GM18526 (cell line): ENCODE data around the gene OTUD4.

Source experiments
- POLR2A ChIP-seq: IDR thresholded peaks from 3 replicates; pipeline ENCODE4 v1.6.1; 2011; ENCODE audit not compliant: insufficient read length; ENCODE audit errors: extremely low read depth

The OTUD4 gene, protein sequence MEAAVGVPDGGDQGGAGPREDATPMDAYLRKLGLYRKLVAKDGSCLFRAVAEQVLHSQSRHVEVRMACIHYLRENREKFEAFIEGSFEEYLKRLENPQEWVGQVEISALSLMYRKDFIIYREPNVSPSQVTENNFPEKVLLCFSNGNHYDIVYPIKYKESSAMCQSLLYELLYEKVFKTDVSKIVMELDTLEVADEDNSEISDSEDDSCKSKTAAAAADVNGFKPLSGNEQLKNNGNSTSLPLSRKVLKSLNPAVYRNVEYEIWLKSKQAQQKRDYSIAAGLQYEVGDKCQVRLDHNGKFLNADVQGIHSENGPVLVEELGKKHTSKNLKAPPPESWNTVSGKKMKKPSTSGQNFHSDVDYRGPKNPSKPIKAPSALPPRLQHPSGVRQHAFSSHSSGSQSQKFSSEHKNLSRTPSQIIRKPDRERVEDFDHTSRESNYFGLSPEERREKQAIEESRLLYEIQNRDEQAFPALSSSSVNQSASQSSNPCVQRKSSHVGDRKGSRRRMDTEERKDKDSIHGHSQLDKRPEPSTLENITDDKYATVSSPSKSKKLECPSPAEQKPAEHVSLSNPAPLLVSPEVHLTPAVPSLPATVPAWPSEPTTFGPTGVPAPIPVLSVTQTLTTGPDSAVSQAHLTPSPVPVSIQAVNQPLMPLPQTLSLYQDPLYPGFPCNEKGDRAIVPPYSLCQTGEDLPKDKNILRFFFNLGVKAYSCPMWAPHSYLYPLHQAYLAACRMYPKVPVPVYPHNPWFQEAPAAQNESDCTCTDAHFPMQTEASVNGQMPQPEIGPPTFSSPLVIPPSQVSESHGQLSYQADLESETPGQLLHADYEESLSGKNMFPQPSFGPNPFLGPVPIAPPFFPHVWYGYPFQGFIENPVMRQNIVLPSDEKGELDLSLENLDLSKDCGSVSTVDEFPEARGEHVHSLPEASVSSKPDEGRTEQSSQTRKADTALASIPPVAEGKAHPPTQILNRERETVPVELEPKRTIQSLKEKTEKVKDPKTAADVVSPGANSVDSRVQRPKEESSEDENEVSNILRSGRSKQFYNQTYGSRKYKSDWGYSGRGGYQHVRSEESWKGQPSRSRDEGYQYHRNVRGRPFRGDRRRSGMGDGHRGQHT

DNA sequence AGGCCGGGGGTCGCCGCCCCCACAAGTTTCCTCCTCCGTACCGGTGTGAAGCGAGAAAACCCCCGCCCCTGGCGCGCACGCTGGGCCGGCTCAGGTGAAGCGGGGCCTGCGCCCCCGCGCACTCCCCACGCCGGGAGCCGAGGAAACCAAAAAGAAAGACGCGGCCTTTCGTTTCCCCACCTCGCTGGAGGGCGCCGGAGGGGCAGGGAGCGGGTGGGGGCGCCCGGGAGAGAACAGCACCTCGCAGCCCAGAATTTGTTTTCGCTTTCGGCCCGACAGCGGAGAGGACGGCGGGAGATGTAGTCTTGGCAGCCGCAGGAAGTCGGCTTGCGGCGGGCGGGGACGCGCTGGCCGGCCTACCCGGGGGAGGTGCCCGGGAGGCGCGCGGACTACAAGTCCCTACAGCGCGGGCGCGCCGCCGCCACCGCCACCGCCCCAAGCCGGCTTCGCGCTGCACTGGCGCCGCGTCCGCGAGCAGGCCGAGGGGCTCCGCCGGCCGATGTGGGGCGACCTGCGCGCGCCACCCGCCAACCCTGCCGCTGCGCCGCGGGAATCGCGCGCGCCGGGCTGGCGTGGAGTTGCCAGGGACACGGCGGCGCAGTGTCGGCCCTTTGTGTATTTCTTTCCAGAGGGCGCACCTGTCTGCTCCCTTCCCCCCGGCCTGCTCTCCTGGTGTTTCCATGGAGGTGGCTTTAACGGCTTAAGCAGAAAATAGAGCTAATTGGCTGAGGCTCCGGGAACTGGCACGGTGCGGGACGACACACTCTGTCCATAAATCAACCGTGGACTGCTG lies at the start of gene OTUD4:
Gene OTUD4, minus strand, starts transcription at position 292 of the 793 bp plus-strand sequence. CDS start 616 bp downstream, outside the sequence.
- TF ChIP-seq POLR2A, result peak; percentile 62

- no peak for TF ChIP-seq POLR2A
Observed at GRCh38 chr4:145219090-145219489, 38.7 kb upstream of the OTUD4 start.

- no peak for TF ChIP-seq POLR2A
Observed at GRCh38 chr4:145218251-145218650, 37.9 kb upstream of the OTUD4 start.

DNA sequence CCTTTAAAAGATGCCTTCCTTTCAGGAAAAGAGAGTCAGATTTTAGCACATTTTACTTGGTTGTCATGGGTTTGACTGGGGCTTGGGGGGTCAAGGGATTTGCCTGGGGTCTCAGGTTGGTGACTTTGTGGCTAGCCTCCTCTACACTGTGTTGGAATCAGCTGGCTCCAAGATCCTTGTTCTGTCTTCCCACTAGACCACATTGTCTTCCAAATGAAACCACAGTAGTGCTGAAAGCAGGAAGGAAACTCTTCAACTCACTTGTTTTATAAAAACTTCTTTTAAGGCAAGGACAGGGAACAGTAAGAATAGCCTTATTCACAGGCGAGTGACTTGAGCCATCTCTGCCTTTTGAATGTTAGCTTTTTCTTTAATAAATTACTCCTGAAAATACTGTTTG lies 37.0 kb upstream of the OTUD4 start:
- TF ChIP-seq POLR2A, result no peak

- no peak for TF ChIP-seq POLR2A
Observed at GRCh38 chr4:145216535-145216934, 36.1 kb upstream of the OTUD4 start.

DNA sequence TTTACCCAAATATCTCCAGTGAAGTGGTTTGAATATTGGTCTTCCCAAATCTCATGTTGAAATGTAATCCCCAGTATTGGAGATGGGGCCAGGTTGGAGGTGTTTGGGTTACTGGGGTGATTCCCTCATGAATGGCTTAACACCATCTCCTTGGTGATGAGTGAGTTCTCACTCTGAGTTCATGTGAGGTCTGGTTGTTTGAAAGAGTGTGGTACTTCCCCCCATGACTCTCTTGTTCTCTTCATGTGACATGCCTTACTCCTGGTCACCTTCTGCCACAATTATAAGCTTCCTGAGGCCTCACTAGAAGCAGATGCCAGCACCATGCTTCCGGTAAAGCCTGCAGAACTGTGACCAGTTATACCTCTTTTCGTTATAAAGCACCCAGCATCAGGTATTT lies 32.9 kb upstream of the OTUD4 start:
- TF ChIP-seq POLR2A, result no peak

GRCh38 chr4:145207934-145208333 lies 27.5 kb upstream of the OTUD4 start:
- no peak for TF ChIP-seq POLR2A

- TF ChIP-seq POLR2A, result no peak
Observed at GRCh38 chr4:145203410-145203809, 23.0 kb upstream of the OTUD4 start.

- TF ChIP-seq POLR2A, result no peak
Observed at GRCh38 chr4:145200366-145200765, 20.0 kb upstream of the OTUD4 start.

GRCh38 chr4:145199051-145199716 lies 18.8 kb upstream of the OTUD4 start:
- no peak for TF ChIP-seq POLR2A

DNA sequence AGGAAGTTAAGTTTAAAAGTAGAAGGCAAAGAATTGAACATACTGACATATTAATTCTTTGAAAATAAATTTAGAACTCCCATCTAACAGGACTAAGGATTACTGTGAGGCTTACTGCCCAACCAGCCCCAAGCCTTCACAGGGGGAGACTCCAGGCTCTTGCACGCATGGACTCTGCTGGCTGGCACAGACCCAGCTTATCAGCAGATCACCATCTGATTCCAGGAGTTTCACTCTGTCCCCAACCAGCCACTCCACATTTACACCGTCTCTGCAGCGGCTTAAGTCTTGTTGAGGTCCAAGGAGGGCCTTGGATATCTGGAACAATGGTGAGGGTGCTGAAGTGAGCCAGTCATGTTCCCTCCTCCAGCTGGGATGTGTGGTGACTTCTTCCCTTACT lies 16.4 kb upstream of the OTUD4 start:
- no peak for TF ChIP-seq POLR2A

GRCh38 chr4:145195167-145195952 lies 15.0 kb upstream of the OTUD4 start:
- TF ChIP-seq POLR2A, result no peak

GRCh38 chr4:145189981-145190380 lies 9.6 kb upstream of the OTUD4 start:
- TF ChIP-seq POLR2A, result no peak

GRCh38 chr4:145186729-145187128 lies 6.3 kb upstream of the OTUD4 start:
- TF ChIP-seq POLR2A, result no peak

- TF ChIP-seq POLR2A, result no peak
Observed at GRCh38 chr4:145183581-145183980, 3.2 kb upstream of the OTUD4 start.
